ENCODE data around the gene FZR1.
"Not testable (repeated sequence)": the region's sequence is repeated elsewhere in the genome, so short reads cannot be mapped to it uniquely, and the experiment has no call there.

FZR1 gene

GRCh38 chr19:3503036-3503572, 3.0 kb upstream of the FZR1 start:
- Histone ChIP-seq H2AK5ac (ENCODE audit: low read length) (no peak overlapping the region), H3K23ac (ENCODE audit: low read length) (no peak overlapping the region), H3K36me3 (ENCODE audit: control insufficient read depth, insufficient read depth, low read length) (no peaks in the 10 kb centered on the region), H2BK15ac (replicated peaks; ENCODE audit: low read depth) (no peak overlapping the region), H4K5ac (ENCODE audit: low read length) (no peak overlapping the region), H3K9ac (ENCODE audit: low read length) (no peak overlapping the region), H3K18ac (ENCODE audit: low read length) (no peak overlapping the region), H3K4ac (ENCODE audit: low read depth, low read length) (no peak overlapping the region), H2BK5ac (ENCODE audit: low read length) (no peak overlapping the region), H3K79me1 (ENCODE audit: low read length) (peaks cover 9% of the 10 kb centered on the region), H3K27me3 (ENCODE audit: insufficient read depth, low read length, poor library complexity) (no peaks in the 10 kb centered on the region), H3K79me2 (ENCODE audit: control insufficient read depth, insufficient read depth, low read length) (peaks cover 23% of the 10 kb centered on the region), H3K4me1 (ENCODE audit: control insufficient read depth, low read depth, low read length) (peaks cover 2% of the 10 kb centered on the region), H3K4me3 (ENCODE audit: low read length) (no peak overlapping the region), H2BK120ac (ENCODE audit: low read depth, low read length) (no peak overlapping the region), H3K4me2 (ENCODE audit: low read length) (no peak overlapping the region), H3K27ac (ENCODE audit: low read depth, low read length) (no peak overlapping the region), H3K56ac (ENCODE audit: low read length) (no peak overlapping the region), H4K8ac (ENCODE audit: low read depth, low read length) (no peak overlapping the region)
- DNase-seq: no peak
- no CpG with 5 or more reads among the region's 13 CpGs for WGBS (ENCODE audit: extremely low coverage, insufficient coverage, low lambda C conversion rate)

- Histone ChIP-seq H3K4me3 (ENCODE audit: low read length) (no peak overlapping the region), H3K18ac (ENCODE audit: low read length) (no peak overlapping the region), H4K8ac (ENCODE audit: low read depth, low read length) (no peak overlapping the region), H2BK120ac (ENCODE audit: low read depth, low read length) (no peak overlapping the region), H4K5ac (ENCODE audit: low read length) (no peak overlapping the region), H2AK5ac (ENCODE audit: low read length) (no peak overlapping the region), H2BK15ac (replicated peaks; ENCODE audit: low read depth) (no peak overlapping the region), H3K4me2 (ENCODE audit: low read length) (no peak overlapping the region), H2BK5ac (ENCODE audit: low read length) (no peak overlapping the region), H3K56ac (ENCODE audit: low read length) (peak overlapping the region; percentile 1), H3K79me2 (ENCODE audit: control insufficient read depth, insufficient read depth, low read length) (peaks cover 28% of the 10 kb centered on the region), H3K9ac (ENCODE audit: low read length) (no peak overlapping the region), H3K27ac (ENCODE audit: low read depth, low read length) (no peak overlapping the region), H3K36me3 (ENCODE audit: control insufficient read depth, insufficient read depth, low read length) (no peaks in the 10 kb centered on the region), H3K27me3 (ENCODE audit: insufficient read depth, low read length, poor library complexity) (no peaks in the 10 kb centered on the region), H3K23ac (ENCODE audit: low read length) (no peak overlapping the region), H3K79me1 (ENCODE audit: low read length) (peaks cover 15% of the 10 kb centered on the region), H3K4ac (ENCODE audit: low read depth, low read length) (no peak overlapping the region), H3K4me1 (ENCODE audit: control insufficient read depth, low read depth, low read length) (peaks cover under 1% of the 10 kb centered on the region)
- no CpG with 5 or more reads among the region's 5 CpGs for WGBS (ENCODE audit: extremely low coverage, insufficient coverage, low lambda C conversion rate)
- DNase-seq: peak; percentile 58
These were observed 1.4 kb upstream of the FZR1 start for GRCh38 chr19:3504735-3505134.

- H2BK5ac ChIP-seq (ENCODE audit: low read length): no peak overlapping the region
- no peak overlapping the region for H2AK5ac ChIP-seq (ENCODE audit: low read length)
- H2BK15ac ChIP-seq (replicated peaks; ENCODE audit: low read depth): no peak overlapping the region
- H3K4ac ChIP-seq (ENCODE audit: low read depth, low read length): peak overlapping the region; percentile 22
- peaks cover 33% of the 10 kb centered on the region for H3K79me2 ChIP-seq (ENCODE audit: control insufficient read depth, insufficient read depth, low read length)
- H3K23ac ChIP-seq (ENCODE audit: low read length): peak overlapping the region; percentile 48
- DNase-seq: no peak
- peak overlapping the region; percentile 79 for H3K4me3 ChIP-seq (ENCODE audit: low read length)
- peak overlapping the region; percentile 92 for H3K18ac ChIP-seq (ENCODE audit: low read length)
- H3K56ac ChIP-seq (ENCODE audit: low read length): peak overlapping the region; percentile 94
- H4K5ac ChIP-seq (ENCODE audit: low read length): no peak overlapping the region
- H3K36me3 ChIP-seq (ENCODE audit: control insufficient read depth, insufficient read depth, low read length): no peaks in the 10 kb centered on the region
- no peak overlapping the region for H4K8ac ChIP-seq (ENCODE audit: low read depth, low read length)
- H2BK120ac ChIP-seq (ENCODE audit: low read depth, low read length): peak overlapping the region; percentile 51
- peaks cover 22% of the 10 kb centered on the region for H3K79me1 ChIP-seq (ENCODE audit: low read length)
- no peaks in the 10 kb centered on the region for H3K27me3 ChIP-seq (ENCODE audit: insufficient read depth, low read length, poor library complexity)
- peak overlapping the region; percentile 47 for H3K27ac ChIP-seq (ENCODE audit: low read depth, low read length)
- no peaks in the 10 kb centered on the region for H3K4me1 ChIP-seq (ENCODE audit: control insufficient read depth, low read depth, low read length)
- WGBS (ENCODE audit: extremely low coverage, insufficient coverage, low lambda C conversion rate): no CpG with 5 or more reads among the region's 69 CpGs
- peak overlapping the region; percentile 83 for H3K9ac ChIP-seq (ENCODE audit: low read length)
- H3K4me2 ChIP-seq (ENCODE audit: low read length): peak overlapping the region; percentile 100
These were observed 551 bp downstream of the FZR1 start for GRCh38 chr19:3506384-3507340.

- no peak overlapping the region for H2BK120ac ChIP-seq (ENCODE audit: low read depth, low read length)
- H3K4me1 ChIP-seq (ENCODE audit: control insufficient read depth, low read depth, low read length): no peaks in the 10 kb centered on the region
- H3K23ac ChIP-seq (ENCODE audit: low read length): no peak overlapping the region
- peak overlapping the region; percentile 25 for H3K27ac ChIP-seq (ENCODE audit: low read depth, low read length)
- no peak overlapping the region for H3K4ac ChIP-seq (ENCODE audit: low read depth, low read length)
- no peaks in the 10 kb centered on the region for H3K27me3 ChIP-seq (ENCODE audit: insufficient read depth, low read length, poor library complexity)
- H4K8ac ChIP-seq (ENCODE audit: low read depth, low read length): no peak overlapping the region
- peak overlapping the region; percentile 100 for H3K4me2 ChIP-seq (ENCODE audit: low read length)
- no peak overlapping the region for H4K5ac ChIP-seq (ENCODE audit: low read length)
- H3K56ac ChIP-seq (ENCODE audit: low read length): peak overlapping the region; percentile 94
- H3K79me2 ChIP-seq (ENCODE audit: control insufficient read depth, insufficient read depth, low read length): peaks cover 42% of the 10 kb centered on the region
- no peak overlapping the region for H2AK5ac ChIP-seq (ENCODE audit: low read length)
- H3K18ac ChIP-seq (ENCODE audit: low read length): peak overlapping the region; percentile 7
- H2BK15ac ChIP-seq (replicated peaks; ENCODE audit: low read depth): no peak overlapping the region
- peak; percentile 69 for DNase-seq
- H3K36me3 ChIP-seq (ENCODE audit: control insufficient read depth, insufficient read depth, low read length): no peaks in the 10 kb centered on the region
- WGBS (ENCODE audit: extremely low coverage, insufficient coverage, low lambda C conversion rate): no CpG with 5 or more reads among the region's 31 CpGs
- H3K4me3 ChIP-seq (ENCODE audit: low read length): peak overlapping the region; percentile 79
- peak overlapping the region; percentile 83 for H3K9ac ChIP-seq (ENCODE audit: low read length)
- peaks cover 27% of the 10 kb centered on the region for H3K79me1 ChIP-seq (ENCODE audit: low read length)
- no peak overlapping the region for H2BK5ac ChIP-seq (ENCODE audit: low read length)
These were observed 1.4 kb downstream of the FZR1 start for GRCh38 chr19:3507371-3508120.

GRCh38 chr19:3508121-3508661, 2.1 kb downstream of the FZR1 start:
- H4K8ac ChIP-seq (ENCODE audit: low read depth, low read length); H3K4me3 ChIP-seq (ENCODE audit: low read length); H3K27me3 ChIP-seq (ENCODE audit: insufficient read depth, low read length, poor library complexity); H4K5ac ChIP-seq (ENCODE audit: low read length); H2BK15ac ChIP-seq (replicated peaks; ENCODE audit: low read depth); H3K4ac ChIP-seq (ENCODE audit: low read depth, low read length); DNase-seq; H3K4me2 ChIP-seq (ENCODE audit: low read length); H3K27ac ChIP-seq (ENCODE audit: low read depth, low read length); H3K9ac ChIP-seq (ENCODE audit: low read length); H2AK5ac ChIP-seq (ENCODE audit: low read length); H2BK5ac ChIP-seq (ENCODE audit: low read length); H3K18ac ChIP-seq (ENCODE audit: low read length); H2BK120ac ChIP-seq (ENCODE audit: low read depth, low read length); H3K23ac ChIP-seq (ENCODE audit: low read length); H3K36me3 ChIP-seq (ENCODE audit: control insufficient read depth, insufficient read depth, low read length); H3K4me1 ChIP-seq (ENCODE audit: control insufficient read depth, low read depth, low read length): not testable (repeated sequence)
- Histone ChIP-seq H3K79me2 (ENCODE audit: control insufficient read depth, insufficient read depth, low read length) (peaks cover 47% of the 10 kb centered on the region), H3K79me1 (ENCODE audit: low read length) (peaks cover 27% of the 10 kb centered on the region), H3K56ac (ENCODE audit: low read length) (peak overlapping the region; percentile 1)
- no CpG with 5 or more reads among the region's 18 CpGs for WGBS (ENCODE audit: extremely low coverage, insufficient coverage, low lambda C conversion rate)

Data from mesendoderm (in vitro differentiated cells).